ENCODE results near the gene AMH. TPM values are rescaled to one million over a fixed set of nuclear protein-coding genes. Genes with fewer than 3 reads are reported as not detected.

Gene AMH
- total RNA-seq, 3 donors from 2014 or later (not counting 1 experiment from before 2014, with no cell fraction given), result 0.55 to 2.1 (median 0.88) TPM

- peak; percentile 70 to 87 for DNase-seq
- peak overlapping the region; percentile 97 for H3K4me3 ChIP-seq (ENCODE audit: low read length)
These were observed 21.5 kb downstream of the AMH start for GRCh38 chr19:2270423-2271233.

GRCh38 chr19:2271234-2272103 is 22.3 kb downstream of the AMH start:
- Mint-ChIP-seq H3K9me3 (no peaks in the 10 kb centered on the region), H3K4me1 (peaks cover 20 to 52% of the 10 kb centered on the region in 2 donors), H3K36me3 (no peaks in the 10 kb centered on the region), H3K27ac (peak overlapping the region; percentile 87 to 97), H3K27me3 (ENCODE audit: low read depth in 2 of 2) (no peaks in the 10 kb centered on the region), H3K4me3 (peak overlapping the region; percentile 90)
- TF ChIP-seq, protein P1, sequence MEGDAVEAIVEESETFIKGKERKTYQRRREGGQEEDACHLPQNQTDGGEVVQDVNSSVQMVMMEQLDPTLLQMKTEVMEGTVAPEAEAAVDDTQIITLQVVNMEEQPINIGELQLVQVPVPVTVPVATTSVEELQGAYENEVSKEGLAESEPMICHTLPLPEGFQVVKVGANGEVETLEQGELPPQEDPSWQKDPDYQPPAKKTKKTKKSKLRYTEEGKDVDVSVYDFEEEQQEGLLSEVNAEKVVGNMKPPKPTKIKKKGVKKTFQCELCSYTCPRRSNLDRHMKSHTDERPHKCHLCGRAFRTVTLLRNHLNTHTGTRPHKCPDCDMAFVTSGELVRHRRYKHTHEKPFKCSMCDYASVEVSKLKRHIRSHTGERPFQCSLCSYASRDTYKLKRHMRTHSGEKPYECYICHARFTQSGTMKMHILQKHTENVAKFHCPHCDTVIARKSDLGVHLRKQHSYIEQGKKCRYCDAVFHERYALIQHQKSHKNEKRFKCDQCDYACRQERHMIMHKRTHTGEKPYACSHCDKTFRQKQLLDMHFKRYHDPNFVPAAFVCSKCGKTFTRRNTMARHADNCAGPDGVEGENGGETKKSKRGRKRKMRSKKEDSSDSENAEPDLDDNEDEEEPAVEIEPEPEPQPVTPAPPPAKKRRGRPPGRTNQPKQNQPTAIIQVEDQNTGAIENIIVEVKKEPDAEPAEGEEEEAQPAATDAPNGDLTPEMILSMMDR (IDR thresholded peaks at IDR 0.05), result no peak
- DNase-seq (peak in 1 of 2 donors; percentile 54), ATAC-seq (no peak)
- Histone ChIP-seq H3K36me3 (ENCODE audit: control insufficient read depth, insufficient read depth, low read length) (peaks cover 20% of the 10 kb centered on the region), H3K27me3 (ENCODE audit: control insufficient read depth, insufficient read depth, low read length) (no peaks in the 10 kb centered on the region), H3K27ac (ENCODE audit: low read length) (peak overlapping the region; percentile 89), H3K9me3 (ENCODE audit: control insufficient read depth, insufficient read depth, low read length) (no peaks in the 10 kb centered on the region), H3K4me1 (ENCODE audit: control insufficient read depth, insufficient read depth, low read length) (peaks cover 54% of the 10 kb centered on the region), H3K4me3 (ENCODE audit: low read length) (peak overlapping the region; percentile 97)
- intact Hi-C loops (cut with micrococcal nuclease), result loop anchor here (2.0 to 10.0 kb wide), 2 partner anchors 53 to 115 kb away; partner anchors contain the start of genes LSM7 and SPPL2B
- WGBS (ENCODE audit: insufficient coverage), result 27% methylated on average over 43 of the region's 43 CpGs

More at GRCh38 chr19:2270423-2271233, 21.5 kb downstream of the AMH start:
- H3K36me3 ChIP-seq (ENCODE audit: control insufficient read depth, insufficient read depth, low read length), result peaks cover 20% of the 10 kb centered on the region
- peak overlapping the region; percentile 89 for H3K27ac ChIP-seq (ENCODE audit: low read length)
- Mint-ChIP-seq H3K27ac (peak overlapping the region; percentile 87 to 97), H3K4me1 (peaks cover 20 to 52% of the 10 kb centered on the region in 2 donors), H3K9me3 (no peaks in the 10 kb centered on the region), H3K4me3 (peak overlapping the region; percentile 90), H3K36me3 (no peaks in the 10 kb centered on the region), H3K27me3 (ENCODE audit: low read depth in 2 of 2) (no peaks in the 10 kb centered on the region)
- under 1% methylated on average over 88 of the region's 88 CpGs for WGBS (ENCODE audit: insufficient coverage)
- ATAC-seq, result peak; percentile 25 to 31 (median 26)
- TF ChIP-seq, protein P1 (IDR thresholded peaks at IDR 0.05), result no peak
- no peaks in the 10 kb centered on the region for H3K9me3 ChIP-seq (ENCODE audit: control insufficient read depth, insufficient read depth, low read length)
- peaks cover 58% of the 10 kb centered on the region for H3K4me1 ChIP-seq (ENCODE audit: control insufficient read depth, insufficient read depth, low read length)
- H3K27me3 ChIP-seq (ENCODE audit: control insufficient read depth, insufficient read depth, low read length), result no peaks in the 10 kb centered on the region
- intact Hi-C loops (cut with micrococcal nuclease), result loop anchor here (10.0 kb wide), 1 partner anchor 54 kb away; the partner anchor contains the start of genes LSM7 and SPPL2B

DNA sequence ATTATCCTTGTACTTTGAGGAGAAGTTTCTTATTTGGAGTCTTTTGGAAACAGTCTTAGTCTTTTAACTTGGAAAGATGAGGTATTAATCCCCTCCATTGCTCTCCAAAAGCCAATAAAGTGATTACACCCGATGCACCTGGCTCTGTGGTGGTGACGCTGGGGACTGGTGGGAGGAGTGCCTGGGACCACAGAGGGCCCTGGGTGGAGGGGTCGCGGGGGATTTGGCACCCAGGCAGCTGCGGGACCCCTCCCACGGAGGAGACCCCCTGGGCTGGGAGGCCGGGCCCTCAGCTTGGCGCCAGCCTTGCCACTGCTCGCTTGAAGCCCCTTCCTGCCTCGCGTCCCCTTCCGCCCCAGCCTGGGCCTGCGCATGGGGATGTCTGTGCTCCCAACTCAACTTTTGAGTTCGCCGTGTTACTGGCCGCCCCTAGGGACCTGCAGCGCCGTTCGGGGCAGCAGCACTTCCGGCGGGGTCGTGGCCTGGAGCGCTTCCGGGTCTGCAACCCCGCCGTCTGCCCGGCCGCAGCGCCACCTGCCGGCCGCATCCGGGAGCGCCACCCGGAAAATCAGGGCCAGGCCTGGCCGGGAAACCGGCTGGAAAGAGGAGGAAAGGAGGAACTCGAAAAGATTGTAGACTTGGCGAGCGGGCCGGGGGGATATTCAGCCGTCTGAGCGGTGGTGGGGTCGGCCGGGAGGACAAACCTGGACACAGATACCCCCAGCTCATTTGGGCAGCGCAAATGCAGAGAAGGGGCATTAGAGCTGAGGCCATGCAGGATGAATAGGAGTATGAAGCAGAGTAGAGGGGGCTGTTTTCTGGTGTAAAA is 24.4 kb downstream of the AMH start:
- Histone ChIP-seq H3K9me3 (ENCODE audit: control insufficient read depth, insufficient read depth, low read length) (no peaks in the 10 kb centered on the region), H3K4me3 (ENCODE audit: low read length) (peak overlapping the region; percentile 1), H3K36me3 (ENCODE audit: control insufficient read depth, insufficient read depth, low read length) (peaks cover 20% of the 10 kb centered on the region), H3K4me1 (ENCODE audit: control insufficient read depth, insufficient read depth, low read length) (peaks cover 48% of the 10 kb centered on the region), H3K27me3 (ENCODE audit: control insufficient read depth, insufficient read depth, low read length) (no peaks in the 10 kb centered on the region), H3K27ac (ENCODE audit: low read length) (peak overlapping the region; percentile 48)
- peak overlapping the region; percentile 87 to 97 for H3K27ac Mint-ChIP-seq
- 13% methylated on average over 45 of the region's 45 CpGs for WGBS (ENCODE audit: insufficient coverage)
- no peaks in the 10 kb centered on the region for H3K36me3 Mint-ChIP-seq
- peak overlapping the region; percentile 75 for H3K4me3 Mint-ChIP-seq
- TF ChIP-seq, protein P1 (IDR thresholded peaks at IDR 0.05), result peak; percentile 98
- H3K4me1 Mint-ChIP-seq, result peaks cover 26 to 60% of the 10 kb centered on the region in 2 donors
- peak; percentile 82 to 88 for DNase-seq
- intact Hi-C loops (cut with micrococcal nuclease), result loop anchor here (1.0 to 10.0 kb wide), 3 partner anchors 37 to 117 kb away; partner anchors contain the start of genes LSM7, PLEKHJ1, SF3A2 and SPPL2B
- no peaks in the 10 kb centered on the region for H3K27me3 Mint-ChIP-seq (ENCODE audit: low read depth in 2 of 2)
- ATAC-seq, result peak; percentile 19 to 38 (median 23)
- H3K9me3 Mint-ChIP-seq, result no peaks in the 10 kb centered on the region

Data from natural killer cell (primary cell).